ENCODE data around the gene OR10V1. TPM values are rescaled to one million over a fixed set of nuclear protein-coding genes. Genes with fewer than 3 reads are reported as not detected.

The OR10V1 gene
- total and polyA plus RNA-seq, 4 donors = not detected

DNA sequence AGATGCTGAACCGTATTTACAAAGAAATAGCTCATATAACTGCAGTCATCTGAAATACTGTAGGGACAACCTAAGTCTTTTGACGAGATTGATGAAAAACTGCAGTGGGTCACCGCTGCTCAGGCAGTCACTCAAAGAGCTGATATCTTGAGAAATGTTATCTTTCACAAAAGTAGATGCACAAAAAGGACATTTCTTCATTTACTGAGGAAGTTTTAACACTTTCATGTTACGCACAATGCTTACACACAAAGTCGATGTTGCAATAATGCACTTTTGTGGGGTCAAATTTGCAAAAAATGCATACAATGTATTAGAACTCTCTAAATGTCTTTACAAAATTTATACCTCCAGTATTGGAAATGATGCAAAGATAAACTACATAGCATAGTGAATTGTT is 16.2 kb upstream of the OR10V1 start:
- H3K27me3 ChIP-seq (ENCODE audit: control insufficient read depth in 3 of 3, insufficient read depth in 3 of 3, low read length in 2 of 3) = no peaks in the 10 kb centered on the region
- H3K9ac ChIP-seq (ENCODE audit: insufficient read depth in 1 of 2, low read length in 2 of 2) = no peak overlapping the region
- DNase-seq (no peak), ATAC-seq (ENCODE audit: insufficient read depth, low FRiP score) (no peak)
- H3K36me3 ChIP-seq (ENCODE audit: control insufficient read depth in 4 of 4, insufficient read depth in 4 of 4, low read length in 4 of 4) = no peaks in the 10 kb centered on the region
- no peak overlapping the region for H3K4me3 ChIP-seq
- TF ChIP-seq, protein P1, sequence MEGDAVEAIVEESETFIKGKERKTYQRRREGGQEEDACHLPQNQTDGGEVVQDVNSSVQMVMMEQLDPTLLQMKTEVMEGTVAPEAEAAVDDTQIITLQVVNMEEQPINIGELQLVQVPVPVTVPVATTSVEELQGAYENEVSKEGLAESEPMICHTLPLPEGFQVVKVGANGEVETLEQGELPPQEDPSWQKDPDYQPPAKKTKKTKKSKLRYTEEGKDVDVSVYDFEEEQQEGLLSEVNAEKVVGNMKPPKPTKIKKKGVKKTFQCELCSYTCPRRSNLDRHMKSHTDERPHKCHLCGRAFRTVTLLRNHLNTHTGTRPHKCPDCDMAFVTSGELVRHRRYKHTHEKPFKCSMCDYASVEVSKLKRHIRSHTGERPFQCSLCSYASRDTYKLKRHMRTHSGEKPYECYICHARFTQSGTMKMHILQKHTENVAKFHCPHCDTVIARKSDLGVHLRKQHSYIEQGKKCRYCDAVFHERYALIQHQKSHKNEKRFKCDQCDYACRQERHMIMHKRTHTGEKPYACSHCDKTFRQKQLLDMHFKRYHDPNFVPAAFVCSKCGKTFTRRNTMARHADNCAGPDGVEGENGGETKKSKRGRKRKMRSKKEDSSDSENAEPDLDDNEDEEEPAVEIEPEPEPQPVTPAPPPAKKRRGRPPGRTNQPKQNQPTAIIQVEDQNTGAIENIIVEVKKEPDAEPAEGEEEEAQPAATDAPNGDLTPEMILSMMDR (IDR thresholded peaks at IDR 0.05; ENCODE audit: control extremely low read depth, extremely low read depth) = no peak
- no peak overlapping the region for H3K27ac ChIP-seq (ENCODE audit: low read depth in 1 of 2, low read length in 1 of 2)
- H3K9me3 ChIP-seq (ENCODE audit: control insufficient read depth in 4 of 4, insufficient read depth in 3 of 4, low read length in 3 of 4) = no peaks in the 10 kb centered on the region
- no peaks in the 10 kb centered on the region for H3K4me1 ChIP-seq (ENCODE audit: control insufficient read depth in 5 of 5, insufficient read depth in 5 of 5, low read length in 5 of 5)
- WGBS, 2 donors = 38 to 74% methylated on average over 5 of the region's 5 CpGs

DNA sequence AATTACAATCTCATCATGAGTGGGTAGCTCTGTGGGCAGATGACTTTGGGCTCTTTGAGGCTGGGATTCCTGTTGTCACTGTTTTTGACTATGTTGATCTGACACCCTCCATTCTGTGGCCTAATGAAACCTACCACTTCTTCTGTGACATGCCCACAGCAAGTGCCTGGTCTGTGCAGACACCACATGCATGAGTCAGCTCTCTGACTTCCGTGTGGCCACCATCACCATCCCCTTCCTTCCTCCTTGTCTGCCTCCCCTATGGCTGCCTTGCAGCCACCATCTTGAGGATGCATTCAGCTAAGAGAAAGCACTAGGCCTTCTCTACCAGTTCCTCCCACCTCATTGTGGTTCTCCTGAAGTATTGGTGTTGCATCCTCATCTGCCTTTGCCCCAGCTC is 15.3 kb upstream of the OR10V1 start:
- no peak for DNase-seq

DNA sequence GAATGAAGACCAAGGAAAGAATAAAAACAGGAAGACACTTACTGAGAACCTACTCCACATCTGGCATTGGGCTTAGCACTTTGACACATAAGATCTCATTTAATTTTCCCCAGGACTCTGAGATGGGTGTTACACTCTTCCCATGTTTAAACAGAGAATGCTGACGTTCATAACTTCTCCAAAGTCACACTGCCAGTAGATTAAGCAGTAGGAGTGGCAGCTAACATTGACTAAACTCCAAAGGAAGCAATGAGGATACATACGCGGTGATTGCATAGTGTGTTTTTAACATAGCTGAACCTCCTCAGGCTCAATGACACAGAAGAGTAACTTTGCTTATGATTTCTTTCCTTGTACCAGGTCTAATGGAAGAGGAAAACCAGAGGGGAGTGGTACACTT is 14.5 kb upstream of the OR10V1 start:
- Histone ChIP-seq H3K27ac (ENCODE audit: low read depth in 1 of 2, low read length in 1 of 2) (no peak overlapping the region), H3K36me3 (ENCODE audit: control insufficient read depth in 4 of 4, insufficient read depth in 4 of 4, low read length in 4 of 4) (no peaks in the 10 kb centered on the region), H3K27me3 (ENCODE audit: control insufficient read depth in 3 of 3, insufficient read depth in 3 of 3, low read length in 2 of 3) (no peaks in the 10 kb centered on the region), H3K9ac (ENCODE audit: insufficient read depth in 1 of 2, low read length in 2 of 2) (no peak overlapping the region), H3K4me3 (no peak overlapping the region), H3K9me3 (ENCODE audit: control insufficient read depth in 4 of 4, insufficient read depth in 3 of 4, low read length in 3 of 4) (no peaks in the 10 kb centered on the region), H3K4me1 (ENCODE audit: control insufficient read depth in 5 of 5, insufficient read depth in 5 of 5, low read length in 5 of 5) (no peaks in the 10 kb centered on the region)
- no peak for DNase-seq
- TF ChIP-seq, protein P1 (IDR thresholded peaks at IDR 0.05; ENCODE audit: control extremely low read depth, extremely low read depth) = no peak
- WGBS, 2 donors = 36 to 57% methylated on average over 3 of the region's 3 CpGs
- ATAC-seq (ENCODE audit: insufficient read depth, low FRiP score) = no peak

More for the DNA sequence above, 15.3 kb upstream of the OR10V1 start:
- Histone ChIP-seq H3K4me3 (no peak overlapping the region), H3K27ac (ENCODE audit: low read depth in 1 of 2, low read length in 1 of 2) (no peak overlapping the region), H3K27me3 (ENCODE audit: control insufficient read depth in 3 of 3, insufficient read depth in 3 of 3, low read length in 2 of 3) (no peaks in the 10 kb centered on the region), H3K9me3 (ENCODE audit: control insufficient read depth in 4 of 4, insufficient read depth in 3 of 4, low read length in 3 of 4) (no peaks in the 10 kb centered on the region), H3K36me3 (ENCODE audit: control insufficient read depth in 4 of 4, insufficient read depth in 4 of 4, low read length in 4 of 4) (no peaks in the 10 kb centered on the region), H3K4me1 (ENCODE audit: control insufficient read depth in 5 of 5, insufficient read depth in 5 of 5, low read length in 5 of 5) (no peaks in the 10 kb centered on the region), H3K9ac (ENCODE audit: insufficient read depth in 1 of 2, low read length in 2 of 2) (no peak overlapping the region)
- WGBS, 2 donors = 33 to 46% methylated on average over 1 of the region's 1 CpG
- no peak for ATAC-seq (ENCODE audit: insufficient read depth, low FRiP score)
- TF ChIP-seq, protein P1 (IDR thresholded peaks at IDR 0.05; ENCODE audit: control extremely low read depth, extremely low read depth) = no peak

DNA sequence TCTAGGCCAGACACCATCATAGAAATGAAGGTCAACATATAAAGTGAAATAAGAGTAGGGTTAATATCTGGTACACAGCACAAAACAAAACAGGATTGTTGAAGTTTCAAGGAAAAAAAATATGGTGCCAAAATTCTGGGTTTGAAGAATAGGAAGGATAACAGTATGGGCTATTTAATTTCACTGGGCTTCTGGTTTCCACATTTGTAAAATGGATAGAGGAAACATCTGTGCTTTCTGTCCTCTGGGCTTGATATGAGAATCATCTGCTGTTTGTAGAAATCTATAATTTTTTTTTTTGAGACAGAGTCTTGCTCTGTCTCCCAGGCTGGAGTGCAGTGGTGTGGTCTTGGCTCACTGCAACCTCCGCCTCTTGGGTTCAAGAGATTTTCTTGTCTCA is 13.8 kb upstream of the OR10V1 start:
- no peak overlapping the region for H3K4me3 ChIP-seq
- H3K27me3 ChIP-seq (ENCODE audit: control insufficient read depth in 3 of 3, insufficient read depth in 3 of 3, low read length in 2 of 3) = no peaks in the 10 kb centered on the region
- no peak overlapping the region for H3K9ac ChIP-seq (ENCODE audit: insufficient read depth in 1 of 2, low read length in 2 of 2)
- no peak overlapping the region for H3K27ac ChIP-seq (ENCODE audit: low read depth in 1 of 2, low read length in 1 of 2)
- no peaks in the 10 kb centered on the region for H3K36me3 ChIP-seq (ENCODE audit: control insufficient read depth in 4 of 4, insufficient read depth in 4 of 4, low read length in 4 of 4)
- DNase-seq (no peak), ATAC-seq (ENCODE audit: insufficient read depth, low FRiP score) (no peak)
- no peaks in the 10 kb centered on the region for H3K4me1 ChIP-seq (ENCODE audit: control insufficient read depth in 5 of 5, insufficient read depth in 5 of 5, low read length in 5 of 5)
- TF ChIP-seq, protein P1 (IDR thresholded peaks at IDR 0.05; ENCODE audit: control extremely low read depth, extremely low read depth) = no peak
- H3K9me3 ChIP-seq (ENCODE audit: control insufficient read depth in 4 of 4, insufficient read depth in 3 of 4, low read length in 3 of 4) = no peaks in the 10 kb centered on the region
- WGBS, 2 donors = 98 to 100% methylated on average over 1 of the region's 1 CpG
